Activated CD4-positive, CD25-positive, alpha-beta regulatory T cell treated with anti-CD3 and anti-CD28 coated beads, Interleukin-2, amount 50 U/mL, for 72 hours (primary cell): ENCODE data around the gene CSTPP1.
"Not testable (repeated sequence)": the region's sequence is repeated elsewhere in the genome, so short reads cannot be mapped to it uniquely, and the experiment has no call there.

Experiments used
- DNase-seq: peaks from one replicate; pipeline ENCODE4 v3.0.0; 2021

CSTPP1 gene

DNA sequence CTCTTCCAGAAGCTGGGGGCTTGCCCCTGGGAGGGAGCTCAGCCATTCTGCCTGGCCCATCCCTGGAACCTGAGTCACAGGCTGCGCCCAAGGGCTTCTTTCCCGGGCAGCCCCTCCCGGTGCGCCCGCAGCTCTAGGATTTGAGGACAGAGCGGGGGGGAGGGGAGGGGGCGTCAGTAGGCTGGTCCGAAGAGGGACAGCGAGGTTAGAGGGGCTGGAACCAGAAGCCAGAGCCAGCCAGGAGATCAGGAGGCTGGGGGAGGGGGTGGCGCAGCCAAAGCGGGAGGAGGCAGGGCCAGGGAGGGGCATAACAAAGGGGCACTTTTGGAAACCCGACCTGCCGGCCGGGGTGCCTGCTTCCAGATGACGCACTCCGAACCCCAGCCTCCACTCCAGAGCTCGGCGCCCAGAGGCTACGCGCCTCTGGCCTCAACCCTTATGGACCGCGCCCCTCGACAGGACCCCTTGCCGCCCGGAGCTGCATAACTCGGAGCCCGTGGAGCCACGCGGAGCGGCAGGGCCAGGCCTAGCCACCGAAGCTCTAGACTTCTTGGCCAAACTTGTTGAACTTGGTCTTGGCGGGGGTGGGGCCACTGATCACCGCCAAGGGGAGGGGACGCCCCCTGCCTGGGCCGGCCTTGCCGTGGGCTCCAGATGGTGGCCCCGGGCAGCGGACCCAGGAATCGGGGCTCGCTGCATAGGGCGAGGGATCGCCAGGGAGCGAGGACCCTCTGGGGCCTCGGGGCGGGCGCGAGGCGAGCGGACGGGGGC lies 248.9 kb downstream of the CSTPP1 start:
- no peak for DNase-seq

- DNase-seq, result peak; percentile 54
Observed at GRCh38 chr11:47186076-47186699, 249.6 kb downstream of the CSTPP1 start, which contains the start of gene PACSIN3. TSS of gene PACSIN3 (minus strand) at chr11:47186434. CDS start at chr11:47182727, 3,707 bp downstream.

- DNase-seq, result no peak
Observed at GRCh38 chr11:47186700-47187695, 250.4 kb downstream of the CSTPP1 start.

DNA sequence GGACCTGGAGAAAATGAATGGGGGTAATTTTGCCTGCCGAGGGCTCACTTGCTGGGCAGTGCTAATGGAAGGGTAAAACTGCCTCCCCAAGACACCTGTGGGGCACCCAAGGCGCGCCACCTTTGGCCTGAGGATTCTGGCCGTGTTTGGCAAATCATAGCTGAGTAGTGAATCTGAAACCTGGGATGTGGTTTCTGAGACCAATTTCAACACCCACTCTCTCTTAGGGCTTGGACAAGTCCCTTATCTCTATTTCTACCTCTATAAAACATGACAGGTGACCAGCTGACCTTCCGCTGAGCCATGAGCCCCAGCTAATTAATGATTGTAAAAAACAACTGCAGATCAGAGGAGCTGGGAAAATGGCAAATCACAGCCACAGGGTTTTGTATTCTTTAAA lies 251.2 kb downstream of the CSTPP1 start:
- DNase-seq, result no peak

- no peak for DNase-seq
Observed at GRCh38 chr11:47188259-47188658, 251.7 kb downstream of the CSTPP1 start.

DNA sequence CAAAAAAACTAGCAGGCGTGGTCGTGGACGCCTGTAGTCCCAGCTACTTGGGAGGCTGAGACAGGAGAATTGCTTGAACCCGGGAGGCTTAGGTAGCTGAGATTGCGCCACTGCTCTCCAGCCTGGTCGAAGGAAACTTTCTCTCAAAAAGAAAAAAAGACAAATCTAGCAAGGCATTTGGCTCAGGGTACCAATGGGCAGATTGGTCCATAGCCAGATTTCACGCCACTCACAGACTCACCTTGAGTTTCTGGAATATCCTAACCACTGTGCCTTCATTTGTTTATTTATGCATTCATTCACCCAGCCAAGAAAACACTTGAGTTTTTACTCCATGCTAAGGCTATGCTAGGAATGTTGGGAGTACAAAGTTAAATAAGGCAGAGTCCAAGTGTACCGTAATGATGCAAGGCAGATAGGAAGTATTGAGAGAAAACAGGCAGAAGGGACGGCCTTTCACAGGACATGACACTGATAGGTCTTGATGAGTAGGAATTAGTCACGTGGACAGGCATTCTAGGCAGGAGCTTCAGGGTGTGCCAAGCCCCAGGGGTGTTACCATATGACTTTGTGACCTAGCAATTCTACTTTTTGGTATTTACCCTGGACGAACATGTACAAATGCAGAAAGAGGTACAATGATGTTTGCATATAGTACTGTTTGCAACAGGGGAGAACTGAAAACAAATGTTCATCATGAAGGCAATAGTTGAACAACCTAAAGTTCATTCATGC lies 252.7 kb downstream of the CSTPP1 start:
- DNase-seq, result no peak

- not testable (repeated sequence) for DNase-seq
Observed at GRCh38 chr11:47191137-47191536, 254.6 kb downstream of the CSTPP1 start.

- DNase-seq, result no peak
Observed at GRCh38 chr11:47192111-47192510, 255.6 kb downstream of the CSTPP1 start.

GRCh38 chr11:47198161-47198560 lies 261.6 kb downstream of the CSTPP1 start:
- not testable (repeated sequence) for DNase-seq

- DNase-seq, result no peak
Observed at GRCh38 chr11:47201015-47201414, 264.5 kb downstream of the CSTPP1 start.

- DNase-seq, result no peak
Observed at GRCh38 chr11:47202576-47202975, 266.0 kb downstream of the CSTPP1 start.

DNA sequence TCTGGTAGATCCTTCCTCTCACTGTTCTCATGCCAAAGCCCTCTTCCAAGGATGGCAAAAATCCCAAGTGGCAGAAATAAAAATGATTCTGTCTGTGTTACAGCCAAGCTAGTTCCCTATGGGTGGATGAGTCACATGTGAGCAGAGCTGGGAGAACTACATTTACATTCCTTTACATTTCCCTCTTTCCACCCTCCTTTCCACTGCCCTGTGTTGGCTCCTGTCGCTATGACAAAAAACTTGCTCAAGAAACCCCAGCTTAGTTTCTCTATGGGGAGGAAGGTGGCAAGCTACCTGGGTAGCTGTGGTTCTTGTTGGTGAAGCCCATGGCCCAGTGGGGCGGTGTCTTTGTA lies 268.1 kb downstream of the CSTPP1 start:
- no peak for DNase-seq

DNA sequence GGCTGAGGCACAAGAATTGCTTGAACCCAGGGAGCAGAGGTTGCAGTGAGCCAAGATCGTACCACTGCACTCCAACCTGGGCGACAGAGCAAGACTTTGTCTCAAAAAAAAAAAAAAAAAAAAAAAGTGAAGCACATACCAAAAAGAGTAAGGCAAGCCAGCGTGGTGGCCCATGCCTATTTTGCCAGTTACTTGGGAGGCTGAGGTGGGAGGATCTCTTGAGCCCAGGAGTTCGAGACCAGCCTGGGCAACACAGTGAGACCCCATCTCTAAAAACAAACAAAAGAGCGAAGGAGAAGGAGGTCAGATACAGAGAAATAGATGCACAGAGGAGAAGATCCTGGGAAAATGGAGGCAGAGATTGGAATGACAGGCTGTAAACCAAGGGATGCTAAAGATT lies 270.0 kb downstream of the CSTPP1 start:
- DNase-seq, result not testable (repeated sequence)

GRCh38 chr11:47207459-47207858 lies 270.9 kb downstream of the CSTPP1 start:
- DNase-seq, result no peak

DNA sequence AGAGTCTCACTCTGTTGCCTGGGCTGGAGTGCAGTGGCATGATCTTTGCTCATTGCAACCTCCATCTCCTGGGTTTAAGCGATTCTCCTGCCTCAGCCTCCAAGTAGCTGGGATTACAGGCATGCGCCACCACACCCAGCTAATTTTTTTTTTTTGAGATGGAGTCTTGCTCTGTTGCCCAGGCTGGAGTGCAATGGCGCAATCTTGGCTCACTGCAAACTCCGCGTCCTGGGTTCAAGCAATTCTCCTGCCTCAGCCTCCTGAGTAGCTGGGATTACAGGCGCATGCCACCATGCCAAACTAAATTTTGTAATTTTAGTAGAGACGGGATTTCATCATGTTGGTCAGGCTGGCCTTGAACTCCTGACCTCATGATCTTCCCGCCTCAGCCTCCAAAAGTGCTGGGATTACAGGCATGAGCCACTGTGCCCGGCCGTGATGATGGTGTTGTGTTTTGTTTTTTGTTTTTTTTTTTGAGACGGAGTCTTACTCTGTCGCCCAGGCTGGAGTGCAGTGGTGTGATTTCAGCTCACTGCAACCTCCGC lies 271.5 kb downstream of the CSTPP1 start:
- DNase-seq, result not testable (repeated sequence)

DNA sequence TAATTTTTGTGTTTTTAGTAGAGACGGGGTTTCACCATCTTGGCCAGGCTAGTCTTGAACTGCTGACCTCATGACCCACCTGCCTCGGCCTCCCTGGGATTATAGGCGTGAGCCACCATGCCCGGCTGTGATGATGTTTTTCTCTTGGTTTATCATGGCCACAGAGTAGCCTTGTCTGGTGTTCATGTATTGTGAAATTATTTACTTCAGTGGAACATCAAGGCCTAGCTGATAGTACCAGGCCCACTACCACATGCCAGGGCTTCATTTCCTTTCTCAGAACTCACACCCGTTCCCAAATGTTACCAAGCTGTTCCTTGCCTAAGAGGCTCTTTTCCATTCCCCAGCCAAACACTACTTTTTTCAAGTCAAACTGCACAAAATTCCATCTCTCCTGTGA lies 272.1 kb downstream of the CSTPP1 start:
- DNase-seq, result no peak
